Iris pigment epithelial cell (primary cell): ENCODE measurements around the gene OTOR.

Source experiments
- DNase-seq: peaks from one replicate; pipeline ENCODE4 v3.0.0-alpha.2; 2011; ENCODE audit warnings: low read depth

The OTOR gene, protein sequence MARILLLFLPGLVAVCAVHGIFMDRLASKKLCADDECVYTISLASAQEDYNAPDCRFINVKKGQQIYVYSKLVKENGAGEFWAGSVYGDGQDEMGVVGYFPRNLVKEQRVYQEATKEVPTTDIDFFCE

DNA sequence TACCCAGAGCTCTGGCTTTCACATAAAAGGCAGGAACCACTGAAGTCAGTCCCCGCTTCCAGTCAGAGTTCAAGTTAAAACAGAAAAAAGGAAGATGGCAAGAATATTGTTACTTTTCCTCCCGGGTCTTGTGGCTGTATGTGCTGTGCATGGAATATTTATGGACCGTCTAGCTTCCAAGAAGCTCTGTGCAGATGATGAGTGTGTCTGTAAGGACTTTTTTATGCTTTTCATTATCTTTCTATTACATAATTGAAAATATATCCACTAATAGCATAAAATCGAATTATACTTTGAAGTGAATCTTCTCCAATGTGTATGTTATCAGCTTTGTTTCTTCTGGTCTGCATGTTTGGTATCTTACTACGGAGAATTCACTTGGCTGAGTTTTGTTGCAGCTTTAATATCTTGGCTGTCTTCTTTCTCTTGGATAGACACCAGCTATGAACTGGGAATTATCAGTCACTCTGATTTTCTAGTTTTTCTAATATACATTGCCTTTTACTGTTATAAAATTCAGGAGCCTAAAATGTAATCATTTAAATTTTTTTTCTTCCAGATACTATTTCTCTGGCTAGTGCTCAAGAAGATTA is at the start of gene OTOR:
Gene OTOR (plus strand): TSS at position 51 of the 593 bp plus-strand sequence. CDS start 44 bp downstream, at position 95.
- DNase-seq: no peak

DNA sequence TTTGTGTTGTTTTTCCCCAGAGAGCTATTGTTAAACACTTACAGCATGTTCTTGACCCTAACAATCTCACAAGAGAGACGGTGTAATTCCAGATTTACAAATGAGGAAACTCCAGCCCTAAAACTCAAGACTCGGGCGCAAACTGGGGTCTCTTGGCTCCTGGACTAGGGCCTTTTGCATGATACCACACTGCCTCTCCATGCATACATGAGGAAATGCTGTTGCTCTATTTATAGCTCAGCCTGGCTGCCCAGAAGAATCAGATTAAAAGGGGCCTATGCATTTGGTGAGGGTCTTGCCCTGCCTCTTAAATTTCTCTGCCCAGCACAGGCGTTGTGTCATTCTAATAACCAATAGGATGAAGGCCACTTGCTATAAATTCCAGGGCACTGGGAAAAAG is 48.9 kb upstream of the OTOR start:
- no peak for DNase-seq

DNA sequence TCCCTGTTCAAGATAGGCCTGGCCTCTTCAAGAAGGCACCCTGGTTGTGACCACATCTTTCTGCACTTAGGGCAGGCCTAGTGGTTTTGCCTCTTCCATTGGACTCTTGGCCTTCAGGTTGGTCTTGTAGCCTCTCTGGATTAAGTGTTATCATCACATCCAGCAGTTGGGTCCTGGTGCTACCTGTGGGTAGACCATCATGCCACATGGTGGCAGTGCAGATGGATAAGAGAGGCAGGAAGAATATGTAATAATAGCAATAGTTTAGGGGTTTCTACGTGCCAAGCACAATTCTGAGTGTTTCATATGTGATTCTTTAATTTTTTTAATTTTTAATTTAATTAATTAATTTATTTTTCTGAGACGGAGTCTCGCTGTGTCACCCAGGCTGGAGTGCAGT is 46.9 kb upstream of the OTOR start:
- no peak for DNase-seq

DNA sequence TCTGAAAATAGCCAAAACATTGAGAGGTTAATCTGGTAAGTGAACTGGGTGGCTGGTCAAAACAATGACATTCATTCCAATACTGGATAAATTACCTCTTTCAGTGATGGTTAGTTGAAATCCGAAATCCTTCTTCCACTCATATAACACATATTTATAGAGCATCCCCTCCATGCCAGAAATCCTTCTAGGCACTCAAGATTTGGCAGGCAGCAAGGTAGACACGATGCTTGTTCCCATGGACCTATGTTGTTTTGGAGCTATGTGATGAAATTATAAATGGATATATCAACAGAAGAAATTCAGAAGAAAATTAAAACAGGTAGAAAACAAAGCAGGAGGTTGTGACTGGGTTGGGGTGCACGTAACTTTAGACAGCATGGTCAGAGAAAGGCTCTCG is 44.6 kb upstream of the OTOR start:
- DNase-seq: no peak

DNA sequence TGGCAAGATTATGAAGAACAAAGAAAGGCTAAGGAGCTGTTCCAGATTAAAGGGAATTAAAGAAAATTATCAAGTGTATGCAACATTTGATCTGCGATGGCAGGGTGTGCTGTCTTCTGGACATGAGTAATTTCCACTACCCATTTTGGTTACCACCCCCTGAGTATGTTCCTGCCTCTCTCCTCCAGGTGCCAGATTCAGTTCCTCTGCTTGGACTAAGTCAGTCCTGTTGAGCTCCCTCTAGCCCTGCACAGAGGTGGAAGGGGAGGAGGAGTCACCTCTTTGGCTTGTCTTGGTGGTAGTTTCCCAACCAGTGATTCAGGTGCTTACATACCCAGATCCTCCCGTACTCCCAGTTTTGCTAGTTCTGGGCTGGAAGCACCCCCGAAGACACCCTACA is 40.5 kb upstream of the OTOR start:
- no peak for DNase-seq

DNA sequence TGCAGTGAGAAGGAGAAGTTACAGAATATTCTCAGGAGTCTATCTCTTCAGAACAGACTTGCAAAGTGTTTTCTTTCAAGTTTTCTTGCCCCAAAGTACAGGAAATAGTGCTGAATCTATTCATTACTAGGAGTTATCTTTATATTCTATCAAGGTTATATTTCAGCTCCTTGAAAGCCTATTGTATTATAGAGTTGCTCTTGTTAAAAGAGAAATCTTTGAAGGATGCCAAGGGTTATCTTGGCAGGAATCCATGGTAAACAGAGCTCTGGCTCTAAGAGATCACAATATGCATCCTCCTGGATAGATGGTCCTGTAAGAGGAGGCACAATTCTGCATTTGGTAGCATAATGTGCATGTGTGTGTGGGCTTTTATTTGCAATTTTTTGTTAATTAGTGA is 39.6 kb upstream of the OTOR start:
- DNase-seq: no peak

DNA sequence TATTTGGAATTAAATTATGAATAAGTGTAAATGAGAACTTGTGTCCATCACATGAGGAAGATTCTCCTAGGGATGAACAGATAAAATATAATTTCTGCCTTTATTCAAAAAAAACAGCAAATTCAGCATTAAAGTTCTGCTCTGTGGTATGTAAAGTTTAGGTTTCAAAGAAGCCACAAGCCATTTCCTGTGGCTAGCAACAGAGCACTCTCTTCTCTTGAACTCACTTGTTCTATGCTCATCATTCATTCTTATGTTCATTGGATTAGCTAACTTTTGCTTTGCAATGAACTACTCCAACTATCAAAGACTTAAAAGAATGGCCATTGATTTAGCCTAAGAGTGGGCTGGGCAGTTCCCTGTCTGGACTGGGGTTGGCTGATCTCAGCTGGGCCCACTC is 39.1 kb upstream of the OTOR start:
- DNase-seq: no peak

DNA sequence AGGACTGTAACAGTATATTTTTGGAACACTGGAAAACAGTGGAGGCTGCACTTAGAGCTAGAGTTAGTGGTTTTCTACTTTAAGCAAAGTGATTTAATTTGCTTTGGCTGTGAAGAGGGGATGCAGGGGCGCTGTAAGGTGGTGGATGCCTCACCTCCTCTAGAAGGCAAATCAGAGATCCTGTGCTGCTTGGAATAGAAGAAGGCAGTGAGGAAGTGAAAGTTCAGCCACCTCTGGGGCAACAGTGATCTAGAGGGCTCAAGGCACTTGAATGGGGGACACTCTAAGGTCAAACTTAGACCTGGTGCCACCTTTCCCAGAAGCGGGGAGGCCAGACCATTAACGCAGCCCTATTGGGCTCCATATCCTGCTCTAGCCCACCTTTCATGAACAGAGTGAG is 37.4 kb upstream of the OTOR start:
- DNase-seq: no peak

DNA sequence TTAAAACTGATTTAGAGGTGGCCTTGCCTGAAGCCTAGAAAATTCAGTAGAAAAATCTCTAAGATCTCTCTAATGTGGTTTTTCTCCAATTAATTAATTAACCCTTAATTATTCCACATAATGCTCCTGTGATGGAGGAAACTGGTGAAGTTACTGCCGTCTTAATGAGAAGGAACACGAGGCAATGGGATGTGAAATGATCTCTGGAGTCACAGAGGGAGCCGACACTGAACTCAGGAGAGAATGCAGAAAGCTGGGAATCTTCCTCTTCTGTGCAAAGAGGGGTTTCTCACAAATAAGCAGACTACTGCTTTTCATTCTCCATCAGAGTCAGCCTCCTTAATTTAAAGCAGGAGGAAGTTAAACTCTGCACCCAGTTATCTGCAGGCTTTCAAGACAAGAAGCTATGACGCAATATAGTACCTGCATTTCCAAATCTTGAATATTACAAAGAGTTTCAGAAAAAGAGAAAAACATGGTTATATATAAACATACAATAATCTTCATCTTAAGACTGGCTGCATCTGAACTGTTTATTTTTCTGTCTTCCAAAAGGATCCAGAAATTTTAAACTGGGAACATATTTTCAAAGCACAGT is 36.4 kb upstream of the OTOR start:
- no peak for DNase-seq

DNA sequence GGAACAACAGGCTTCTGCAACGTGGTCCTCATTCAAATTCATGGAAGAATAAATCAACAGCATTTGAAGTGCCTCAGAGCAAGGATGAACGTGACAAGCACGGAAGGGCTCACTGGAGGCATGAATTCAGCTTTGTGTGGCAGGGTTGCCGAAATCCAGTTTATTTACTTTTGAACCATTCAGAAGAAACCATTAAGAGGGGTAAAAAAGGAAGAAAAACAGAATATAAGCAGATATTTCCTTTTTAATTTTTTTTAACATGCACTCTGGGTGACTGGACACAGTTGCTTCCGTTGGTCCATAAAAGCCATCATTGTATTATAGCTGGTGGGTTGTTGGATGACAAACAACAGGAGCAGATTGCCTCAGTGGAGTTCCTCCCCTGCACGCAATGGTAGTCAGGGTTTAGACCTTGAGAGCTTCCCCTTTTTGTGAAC is 35.6 kb upstream of the OTOR start:
- DNase-seq: no peak

DNA sequence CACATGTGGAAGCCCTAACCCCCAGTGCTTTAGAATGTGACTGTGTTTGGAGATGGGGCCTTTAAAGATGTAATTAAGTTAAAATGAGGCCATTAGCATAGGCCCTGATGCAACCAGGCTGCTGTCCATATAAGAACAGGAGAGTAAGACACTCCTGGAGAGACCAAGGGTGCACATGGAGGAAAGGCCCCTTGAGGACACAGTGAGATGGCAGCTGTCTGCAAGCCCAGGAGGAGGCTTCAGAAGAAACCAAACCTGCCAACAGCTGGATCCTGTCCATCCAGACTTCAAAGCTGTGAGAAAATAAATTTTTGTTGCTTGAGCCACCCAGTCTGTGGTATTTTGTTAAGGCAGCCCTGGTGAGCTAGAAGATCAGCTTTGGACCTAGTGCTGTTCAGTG is 35.1 kb upstream of the OTOR start:
- DNase-seq: no peak

DNA sequence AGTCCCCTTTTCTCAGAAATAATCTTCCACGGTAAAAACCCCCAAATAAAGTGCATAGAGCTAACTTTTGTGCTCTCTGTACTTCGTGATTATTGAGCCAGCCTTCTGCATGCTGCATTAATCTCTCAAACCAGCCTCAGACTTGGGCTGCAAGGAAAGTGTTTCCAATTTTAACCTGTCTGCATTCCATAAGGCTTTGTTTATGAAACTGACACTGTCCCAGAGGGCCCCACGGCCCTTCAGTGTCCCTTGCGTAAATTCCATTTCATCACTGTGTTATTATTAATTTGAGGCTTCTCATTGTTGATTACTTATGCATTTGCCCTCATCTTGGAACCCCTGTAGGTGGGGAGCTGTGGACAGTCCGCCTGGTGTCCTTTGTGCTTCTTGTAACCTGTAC is 33.9 kb upstream of the OTOR start:
- no peak for DNase-seq

DNA sequence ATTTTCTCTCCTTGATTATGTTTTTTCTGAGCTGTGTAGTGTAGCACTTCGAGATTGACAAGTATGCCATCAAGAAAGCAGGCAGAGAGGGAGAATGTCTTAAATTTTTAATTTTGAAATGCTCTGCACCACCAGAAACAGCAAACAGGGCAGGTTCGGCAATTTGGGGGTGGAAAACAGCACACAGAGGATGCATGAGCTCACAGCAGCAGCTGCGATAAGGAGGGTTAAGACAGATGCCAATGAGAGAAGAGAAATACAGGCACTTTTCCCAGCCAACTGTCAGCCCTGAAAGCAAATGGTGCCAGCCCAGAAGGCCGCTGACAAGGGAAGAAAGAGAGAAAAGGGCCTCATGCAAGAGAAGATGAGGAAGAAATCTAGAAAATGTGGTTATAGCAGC is 33.4 kb upstream of the OTOR start:
- no peak for DNase-seq

DNA sequence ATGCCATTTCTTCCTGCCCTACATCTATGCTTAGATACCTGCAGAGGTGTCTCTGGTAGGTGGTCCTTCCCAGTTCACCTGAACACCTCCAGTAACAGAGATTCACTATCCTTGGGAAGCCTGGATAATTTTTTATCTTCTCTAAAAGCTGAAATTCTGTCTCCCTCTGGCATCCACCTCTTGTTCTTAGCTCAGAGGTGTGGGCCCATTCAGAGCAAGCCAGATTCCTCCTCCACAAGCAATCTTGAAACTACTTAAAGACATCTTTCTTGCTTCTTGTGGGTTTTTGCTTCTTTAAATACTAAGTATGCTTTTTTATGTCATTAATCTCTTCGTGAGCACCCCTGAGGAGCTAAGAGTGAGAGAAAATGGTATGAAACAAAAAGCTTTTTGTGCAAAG is 28.7 kb upstream of the OTOR start:
- DNase-seq: no peak

DNA sequence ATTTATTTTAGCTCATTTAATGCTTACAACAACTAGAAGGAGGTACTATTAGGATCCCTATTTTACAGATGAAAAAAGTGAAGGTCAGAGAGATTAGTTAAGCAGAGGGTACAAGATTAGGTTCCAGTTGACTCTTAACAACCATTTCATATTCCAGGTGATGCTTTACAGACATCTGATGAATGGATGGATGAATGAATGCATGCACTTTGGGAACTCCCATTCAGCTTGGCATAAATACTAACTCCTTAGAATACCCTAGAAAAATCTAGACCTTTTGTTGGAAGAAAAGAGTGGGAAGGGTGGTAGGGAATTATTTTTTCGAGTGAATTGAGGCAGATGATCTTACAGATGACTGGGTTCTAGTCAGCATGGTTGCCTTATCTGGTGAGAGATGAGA is 19.1 kb upstream of the OTOR start:
- DNase-seq: no peak

DNA sequence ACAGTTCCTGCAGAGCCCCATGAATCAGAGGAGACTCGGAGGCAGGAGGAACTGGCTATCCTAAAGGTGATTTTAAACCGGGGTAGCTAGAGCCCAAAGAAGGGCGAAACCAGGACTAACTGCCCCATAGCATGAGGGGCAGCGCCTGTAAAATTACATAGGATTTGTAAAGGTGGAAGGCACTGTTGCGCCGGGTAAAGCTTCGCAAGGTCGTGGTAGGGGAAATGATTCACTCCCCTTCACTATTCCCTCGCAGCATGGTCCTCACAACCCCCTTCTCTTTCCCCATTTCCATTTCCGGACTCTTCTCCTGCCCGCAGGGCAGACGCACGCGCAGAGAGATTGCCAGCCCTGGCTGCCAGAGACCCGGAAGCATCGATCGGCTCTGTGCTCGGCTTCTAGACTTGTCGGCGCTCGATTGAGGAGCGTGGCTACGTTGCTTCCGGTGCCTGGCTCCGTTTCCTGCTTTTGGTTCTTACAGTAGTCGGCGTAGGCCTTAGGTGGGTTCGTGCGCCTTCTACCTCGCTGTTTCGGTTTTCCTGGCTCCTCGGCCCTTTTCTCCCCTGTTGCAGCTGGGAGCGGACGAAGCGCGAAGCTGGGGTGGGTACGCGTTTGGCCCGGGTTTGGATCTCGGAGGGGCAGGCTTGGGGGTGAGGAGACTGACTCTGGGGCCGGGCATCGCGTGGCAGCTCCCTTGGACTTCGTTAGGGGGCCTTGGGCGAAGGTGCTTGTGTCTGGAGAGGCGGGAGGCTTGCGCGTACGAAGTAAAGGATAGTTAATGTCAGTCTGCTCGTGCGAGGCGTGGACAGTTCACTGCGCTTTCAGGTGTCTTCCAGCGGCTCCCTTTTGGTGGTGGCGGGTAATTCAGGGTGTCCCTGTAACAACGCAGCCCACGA is 18.3 kb upstream of the OTOR start, which contains the start of gene SNRPB2:
Gene SNRPB2 (plus strand): TSS at position 462 of the 896 bp plus-strand sequence. CDS start 1,677 bp downstream, outside the sequence.
- peak; percentile 97 for DNase-seq

DNA sequence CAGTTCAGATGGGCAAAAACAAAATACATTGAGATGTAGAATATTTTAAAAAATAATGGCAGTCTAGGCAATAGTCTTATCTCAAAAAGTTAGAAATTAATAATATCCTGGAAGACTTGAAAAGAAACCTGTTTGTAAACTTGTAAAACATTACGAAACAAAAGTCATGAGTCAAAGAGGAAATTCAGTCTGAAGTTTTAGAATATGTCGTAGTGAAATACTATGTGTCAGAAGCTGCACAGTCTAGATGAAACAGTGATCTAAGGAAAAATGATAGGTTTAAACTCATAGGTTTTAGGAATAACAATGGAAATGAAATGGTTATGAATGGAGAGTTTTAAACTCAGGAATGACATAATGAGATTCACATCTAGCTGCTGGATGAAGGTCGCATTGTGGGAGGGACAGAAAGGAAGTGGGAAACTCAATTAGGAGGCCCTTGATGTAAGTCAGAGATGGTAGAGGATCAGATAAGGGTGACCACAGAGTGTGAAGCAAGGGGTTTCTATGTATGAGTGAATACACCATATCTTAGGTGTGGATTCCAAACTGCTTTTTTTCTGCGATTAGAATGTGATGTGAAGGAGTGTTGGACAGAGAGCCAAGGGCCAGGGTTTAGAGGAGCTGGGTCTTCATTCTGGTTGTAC is 15.5 kb upstream of the OTOR start:
- DNase-seq: peak; percentile 36

DNA sequence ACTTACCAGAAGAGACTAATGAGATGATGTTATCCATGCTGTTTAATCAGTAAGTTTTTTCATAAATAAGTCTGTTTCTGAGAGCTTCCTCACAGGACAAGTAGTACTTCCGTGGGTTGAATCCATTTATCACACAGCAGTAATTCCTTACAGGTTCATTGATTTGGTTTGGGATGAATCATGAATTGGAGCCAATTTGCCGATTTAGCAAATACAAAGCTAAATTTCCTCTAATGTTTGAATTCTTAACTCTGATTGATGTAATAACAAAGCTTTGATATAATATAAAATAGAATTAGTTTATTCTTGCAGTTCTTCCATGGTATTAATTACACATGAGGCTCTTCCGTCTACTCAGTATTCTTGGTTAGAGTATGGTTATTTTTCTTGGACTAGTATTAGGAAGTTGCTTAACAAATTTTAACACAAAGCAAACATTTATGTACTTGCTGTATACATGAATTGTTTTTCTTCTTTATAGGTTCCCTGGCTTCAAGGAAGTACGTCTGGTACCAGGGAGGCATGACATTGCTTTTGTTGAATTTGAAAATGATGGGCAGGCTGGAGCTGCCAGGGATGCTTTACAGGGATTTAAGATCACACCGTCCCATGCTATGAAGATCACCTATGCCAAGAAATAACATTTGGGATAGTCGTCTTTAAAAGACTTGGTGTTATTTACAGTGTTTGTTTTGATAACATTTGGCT is 7.6 kb upstream of the OTOR start:
- DNase-seq: no peak

DNA sequence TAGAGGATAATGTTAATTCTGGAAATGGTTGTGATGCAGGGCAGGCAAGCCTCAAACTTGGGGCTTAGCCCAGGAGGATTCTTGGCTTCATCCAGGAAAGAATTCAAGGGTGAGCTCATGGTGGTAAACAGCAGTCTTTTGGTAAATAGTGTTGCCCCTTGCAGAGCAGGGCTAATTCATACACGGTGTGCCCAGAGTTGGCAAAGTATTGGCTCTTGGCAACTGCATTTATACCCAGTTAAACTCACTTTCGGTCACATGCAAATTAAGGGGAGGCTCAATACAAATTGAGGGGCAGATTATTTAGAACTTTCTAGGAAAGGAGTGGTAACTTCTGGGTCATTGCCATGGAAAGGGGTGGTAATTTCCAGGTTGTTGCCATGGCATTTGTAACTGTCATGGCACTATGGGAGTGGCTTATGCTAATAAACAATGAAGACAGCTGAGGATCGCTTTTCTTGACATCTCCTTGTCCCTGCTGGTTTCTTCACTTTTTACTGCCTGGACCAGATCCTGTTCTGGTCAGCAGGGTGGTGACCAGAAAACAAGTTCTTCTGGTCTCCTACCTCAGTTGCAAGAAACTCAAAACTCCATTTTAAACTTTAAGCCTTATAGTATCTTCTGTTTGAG is 3.9 kb upstream of the OTOR start:
- no peak for DNase-seq

DNA sequence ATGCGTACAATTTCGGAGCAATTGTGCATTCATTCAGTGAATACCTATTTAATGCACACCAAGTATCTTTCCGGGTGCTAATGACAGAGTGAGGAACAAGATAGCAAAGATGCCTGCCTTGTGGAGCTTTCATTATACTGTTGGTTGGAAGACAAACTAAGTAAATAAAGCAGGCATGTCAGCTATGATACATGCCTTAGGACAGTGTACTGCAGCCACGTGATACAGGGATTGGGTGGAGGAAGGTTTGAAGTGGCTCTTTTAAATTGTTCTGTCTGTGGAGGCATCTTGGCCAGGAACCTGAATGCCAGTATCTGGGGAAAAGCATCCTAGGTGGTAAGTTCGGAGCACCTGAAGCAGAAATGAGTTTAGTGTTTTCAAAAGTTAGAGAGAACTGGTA is 3.0 kb upstream of the OTOR start:
- no peak for DNase-seq

DNA sequence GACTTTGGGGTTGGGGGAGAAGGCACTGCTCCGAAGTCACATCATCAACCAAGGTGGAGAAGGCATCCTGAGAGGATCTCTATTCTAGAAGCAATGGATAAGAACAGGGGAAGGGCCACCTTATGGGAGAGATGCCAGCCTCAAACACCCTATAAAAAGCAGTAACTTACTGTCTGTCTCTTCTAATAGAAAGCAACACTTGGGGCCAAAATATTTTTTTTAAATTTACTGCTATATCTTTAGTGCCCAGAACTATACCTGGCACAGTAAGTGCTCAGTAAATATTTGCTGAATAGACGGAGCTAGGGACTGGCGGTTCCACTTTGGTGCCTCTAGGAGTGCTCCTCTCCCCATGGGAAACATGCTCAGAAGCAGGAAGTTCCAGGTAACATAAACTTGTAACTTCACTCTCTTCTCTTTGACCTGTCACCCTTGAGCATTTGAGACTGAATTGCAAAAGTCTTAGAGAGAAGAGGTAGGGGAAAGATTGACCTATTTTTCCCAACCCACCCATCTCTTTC is 807 bp upstream of the OTOR start:
- no peak for DNase-seq
